Body of pancreas (tissue), 4 donors: ENCODE data around the gene NUDT15.

Source experiments
- POLR2A ChIP-seq, 3 donors: fragments of 450-650 bp; IDR thresholded peaks; one replicate each; pipeline ENCODE4 v1.6.1; 2016; ENCODE audit warnings: antibody characterized with exemption in 3 of 3, mild to moderate bottlenecking in 2 of 3
- TF ChIP-seq, protein P1 (sequence below), 7 experiments: fragments of 450-650 bp in 4 of 7; fragments of 200-600 bp in 3 of 7; sonication (generic) in 3 of 7; IDR thresholded peaks; one replicate each; pipeline ENCODE4 v1.5.1; 2016 to 2019; ENCODE audit warnings: antibody characterized with exemption in 7 of 7

- TF ChIP-seq, protein P1, sequence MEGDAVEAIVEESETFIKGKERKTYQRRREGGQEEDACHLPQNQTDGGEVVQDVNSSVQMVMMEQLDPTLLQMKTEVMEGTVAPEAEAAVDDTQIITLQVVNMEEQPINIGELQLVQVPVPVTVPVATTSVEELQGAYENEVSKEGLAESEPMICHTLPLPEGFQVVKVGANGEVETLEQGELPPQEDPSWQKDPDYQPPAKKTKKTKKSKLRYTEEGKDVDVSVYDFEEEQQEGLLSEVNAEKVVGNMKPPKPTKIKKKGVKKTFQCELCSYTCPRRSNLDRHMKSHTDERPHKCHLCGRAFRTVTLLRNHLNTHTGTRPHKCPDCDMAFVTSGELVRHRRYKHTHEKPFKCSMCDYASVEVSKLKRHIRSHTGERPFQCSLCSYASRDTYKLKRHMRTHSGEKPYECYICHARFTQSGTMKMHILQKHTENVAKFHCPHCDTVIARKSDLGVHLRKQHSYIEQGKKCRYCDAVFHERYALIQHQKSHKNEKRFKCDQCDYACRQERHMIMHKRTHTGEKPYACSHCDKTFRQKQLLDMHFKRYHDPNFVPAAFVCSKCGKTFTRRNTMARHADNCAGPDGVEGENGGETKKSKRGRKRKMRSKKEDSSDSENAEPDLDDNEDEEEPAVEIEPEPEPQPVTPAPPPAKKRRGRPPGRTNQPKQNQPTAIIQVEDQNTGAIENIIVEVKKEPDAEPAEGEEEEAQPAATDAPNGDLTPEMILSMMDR (IDR thresholded peaks at IDR 0.05): no peak
- no peak for TF ChIP-seq POLR2A (IDR thresholded peaks at IDR 0.05)
These were observed 18.9 kb upstream of the NUDT15 start for GRCh38 chr13:48018637-48019036.
